HEK293 (cell line): ENCODE results near the gene UBE2J2.

Experiments
- ATF2 ChIP-seq: fragments of 450-650 bp; formaldehyde crosslinking; IDR thresholded peaks from 2 replicates; pipeline ENCODE4 v1.5.1; 2016; ENCODE audit warnings: missing biosample characterization, missing genetic modification characterization, low read depth
- BCL11A ChIP-seq: fragments of 450-650 bp; formaldehyde crosslinking; IDR thresholded peaks from 2 replicates; pipeline ENCODE4 v1.5.1; 2016; ENCODE audit warnings: low read depth, missing biosample characterization, missing genetic modification characterization
- BCL11B ChIP-seq: fragments of 450-650 bp; formaldehyde crosslinking; IDR thresholded peaks from 2 replicates; pipeline ENCODE4 v1.5.1; 2016; ENCODE audit warnings: low read depth, missing biosample characterization, missing genetic modification characterization
- FEZF1 ChIP-seq: fragments of 450-650 bp; formaldehyde crosslinking; IDR thresholded peaks from 2 replicates; pipeline ENCODE4 v1.5.1; 2016; ENCODE audit warnings: missing biosample characterization, missing genetic modification characterization
- HOXA7 ChIP-seq: sonication (generic); formaldehyde crosslinking; IDR thresholded peaks from 2 replicates; pipeline ENCODE4 v1.8.1; 2022; ENCODE audit warnings: missing genetic modification reagents, borderline replicate concordance
- KLF1 ChIP-seq: fragments of 450-650 bp; formaldehyde crosslinking; IDR thresholded peaks from 2 replicates; pipeline ENCODE4 v1.5.1; 2016; ENCODE audit warnings: missing biosample characterization, missing genetic modification characterization
- KLF8 ChIP-seq: fragments of 450-650 bp; formaldehyde crosslinking; IDR thresholded peaks from 2 replicates; pipeline ENCODE4 v1.5.1; 2016; ENCODE audit warnings: missing biosample characterization, missing genetic modification characterization
- OVOL3 ChIP-seq: fragments of 450-650 bp; formaldehyde crosslinking; IDR thresholded peaks from 2 replicates; pipeline ENCODE4 v1.5.1; 2016; ENCODE audit warnings: missing biosample characterization, missing genetic modification characterization
- SALL2 ChIP-seq: fragments of 450-650 bp; formaldehyde crosslinking; IDR thresholded peaks from 2 replicates; pipeline ENCODE4 v1.5.0; 2017; ENCODE audit warnings: missing biosample characterization, mild to moderate bottlenecking, missing genetic modification characterization, borderline replicate concordance
- ZBTB7A ChIP-seq: fragments of 450-650 bp; formaldehyde crosslinking; IDR thresholded peaks from 2 replicates; pipeline ENCODE4 v1.5.1; 2016; ENCODE audit warnings: low read depth, missing biosample characterization, missing genetic modification characterization
- ZFP37 ChIP-seq: fragments of 450-650 bp; formaldehyde crosslinking; IDR thresholded peaks from 2 replicates; pipeline ENCODE4 v1.5.1; 2016; ENCODE audit warnings: missing biosample characterization, missing genetic modification characterization
- ZIC2 ChIP-seq: fragments of 450-650 bp; formaldehyde crosslinking; IDR thresholded peaks from 2 replicates; pipeline ENCODE4 v1.5.1; 2016; ENCODE audit warnings: missing biosample characterization, missing genetic modification characterization
- ZNF112 ChIP-seq: fragments of 450-650 bp; formaldehyde crosslinking; IDR thresholded peaks from 2 replicates; pipeline ENCODE4 v1.5.0; 2017; ENCODE audit warnings: missing biosample characterization, missing genetic modification characterization
- ZNF121 ChIP-seq: fragments of 450-650 bp; formaldehyde crosslinking; IDR thresholded peaks from 2 replicates; pipeline ENCODE4 v1.5.1; 2016; ENCODE audit warnings: missing biosample characterization, missing genetic modification characterization
- ZNF138 ChIP-seq: fragments of 450-650 bp; formaldehyde crosslinking; IDR thresholded peaks from 2 replicates; pipeline ENCODE4 v1.5.1; 2016; ENCODE audit warnings: missing biosample characterization, missing genetic modification characterization, borderline replicate concordance
- ZNF175 ChIP-seq: fragments of 450-650 bp; formaldehyde crosslinking; IDR thresholded peaks from 2 replicates; pipeline ENCODE4 v1.5.1; 2016; ENCODE audit warnings: missing biosample characterization, missing genetic modification characterization
- ZNF184 ChIP-seq: fragments of 450-650 bp; IDR thresholded peaks from 2 replicates; pipeline ENCODE4 v1.5.1; 2018; ENCODE audit warnings: missing biosample characterization, mild to moderate bottlenecking, missing genetic modification characterization
- ZNF2 ChIP-seq: fragments of 450-650 bp; formaldehyde crosslinking; IDR thresholded peaks from 2 replicates; pipeline ENCODE4 v1.5.1; 2016; ENCODE audit warnings: missing biosample characterization, missing genetic modification characterization
- ZNF239 ChIP-seq: fragments of 450-650 bp; formaldehyde crosslinking; IDR thresholded peaks from 2 replicates; pipeline ENCODE4 v1.5.1; 2016; ENCODE audit warnings: missing biosample characterization, missing genetic modification characterization
- ZNF274 ChIP-seq, 2 experiments: fragments of 200-500 bp in 1 of 2; fragments of 450-650 bp in 1 of 2; sonication (Bioruptor generic) in 1 of 2; formaldehyde crosslinking in 1 of 2; IDR thresholded peaks; 2 replicates each; pipeline versions ENCODE4 v1.5.1 to v1.6.1; 2014 to 2016; ENCODE audit warnings: borderline replicate concordance in 1 of 2, inconsistent platforms in 1 of 2, low read length in 1 of 2, missing biosample characterization in 1 of 2, missing genetic modification characterization in 1 of 2
- ZNF292 ChIP-seq: fragments of 450-650 bp; formaldehyde crosslinking; IDR thresholded peaks from 2 replicates; pipeline ENCODE4 v1.5.1; 2016; ENCODE audit warnings: low read depth, missing biosample characterization, missing genetic modification characterization, borderline replicate concordance
- ZNF394 ChIP-seq: fragments of 450-650 bp; formaldehyde crosslinking; IDR thresholded peaks from 2 replicates; pipeline ENCODE4 v1.5.1; 2016; ENCODE audit warnings: missing biosample characterization, missing genetic modification characterization, mild to moderate bottlenecking, moderate library complexity, borderline replicate concordance
- ZNF404 ChIP-seq: fragments of 450-650 bp; formaldehyde crosslinking; IDR thresholded peaks from 2 replicates; pipeline ENCODE4 v1.5.1; 2017; ENCODE audit warnings: missing biosample characterization, missing genetic modification characterization
- ZNF510 ChIP-seq: fragments of 450-650 bp; formaldehyde crosslinking; IDR thresholded peaks from 2 replicates; pipeline ENCODE4 v1.5.1; 2018; ENCODE audit warnings: mild to moderate bottlenecking, missing genetic modification characterization, missing biosample characterization; ENCODE audit not compliant: insufficient replicate concordance
- ZNF530 ChIP-seq: fragments of 450-650 bp; formaldehyde crosslinking; IDR thresholded peaks from 2 replicates; pipeline ENCODE4 v1.5.1; 2016; ENCODE audit warnings: low read depth, missing biosample characterization, missing genetic modification characterization
- ZNF561 ChIP-seq: fragments of 450-650 bp; IDR thresholded peaks from 2 replicates; pipeline ENCODE4 v1.5.1; 2018; ENCODE audit warnings: missing biosample characterization, missing genetic modification characterization, borderline replicate concordance
- ZNF629 ChIP-seq: fragments of 450-650 bp; formaldehyde crosslinking; IDR thresholded peaks from 2 replicates; pipeline ENCODE4 v1.5.1; 2017; ENCODE audit warnings: missing biosample characterization, missing genetic modification characterization
- ZNF664 ChIP-seq: fragments of 450-650 bp; formaldehyde crosslinking; IDR thresholded peaks from 2 replicates; pipeline ENCODE4 v1.5.1; 2016; ENCODE audit warnings: missing biosample characterization, missing genetic modification characterization
- ZNF677 ChIP-seq: fragments of 450-650 bp; IDR thresholded peaks from 2 replicates; pipeline ENCODE4 v1.5.0; 2018; ENCODE audit warnings: missing biosample characterization, mild to moderate bottlenecking, missing genetic modification characterization, moderate library complexity
- ZNF747 ChIP-seq: fragments of 450-650 bp; formaldehyde crosslinking; IDR thresholded peaks from 2 replicates; pipeline ENCODE4 v1.5.1; 2016; ENCODE audit warnings: missing biosample characterization, missing genetic modification characterization
- ZSCAN16 ChIP-seq: fragments of 450-650 bp; formaldehyde crosslinking; IDR thresholded peaks from 2 replicates; pipeline ENCODE4 v1.5.1; 2016; ENCODE audit warnings: missing biosample characterization, missing genetic modification characterization
- ZSCAN23 ChIP-seq: fragments of 450-650 bp; formaldehyde crosslinking; IDR thresholded peaks from 2 replicates; pipeline ENCODE4 v1.5.1; 2016; ENCODE audit warnings: missing biosample characterization, missing genetic modification characterization
- TF ChIP-seq, protein P1 (sequence below): fragments of 450-650 bp; formaldehyde crosslinking; IDR thresholded peaks from 2 replicates; pipeline ENCODE4 v1.5.1; 2016; ENCODE audit warnings: missing biosample characterization, missing genetic modification characterization
- TF ChIP-seq, protein P2 (sequence below): fragments of 450-650 bp; formaldehyde crosslinking; IDR thresholded peaks from 2 replicates; pipeline ENCODE4 v1.5.1; 2017; ENCODE audit warnings: missing biosample characterization, missing genetic modification characterization
- TF ChIP-seq, protein P3 (sequence below): fragments of 450-650 bp; formaldehyde crosslinking; IDR thresholded peaks from 2 replicates; pipeline ENCODE4 v1.5.1; 2016; ENCODE audit warnings: missing biosample characterization, missing genetic modification characterization

The UBE2J2 gene

DNA sequence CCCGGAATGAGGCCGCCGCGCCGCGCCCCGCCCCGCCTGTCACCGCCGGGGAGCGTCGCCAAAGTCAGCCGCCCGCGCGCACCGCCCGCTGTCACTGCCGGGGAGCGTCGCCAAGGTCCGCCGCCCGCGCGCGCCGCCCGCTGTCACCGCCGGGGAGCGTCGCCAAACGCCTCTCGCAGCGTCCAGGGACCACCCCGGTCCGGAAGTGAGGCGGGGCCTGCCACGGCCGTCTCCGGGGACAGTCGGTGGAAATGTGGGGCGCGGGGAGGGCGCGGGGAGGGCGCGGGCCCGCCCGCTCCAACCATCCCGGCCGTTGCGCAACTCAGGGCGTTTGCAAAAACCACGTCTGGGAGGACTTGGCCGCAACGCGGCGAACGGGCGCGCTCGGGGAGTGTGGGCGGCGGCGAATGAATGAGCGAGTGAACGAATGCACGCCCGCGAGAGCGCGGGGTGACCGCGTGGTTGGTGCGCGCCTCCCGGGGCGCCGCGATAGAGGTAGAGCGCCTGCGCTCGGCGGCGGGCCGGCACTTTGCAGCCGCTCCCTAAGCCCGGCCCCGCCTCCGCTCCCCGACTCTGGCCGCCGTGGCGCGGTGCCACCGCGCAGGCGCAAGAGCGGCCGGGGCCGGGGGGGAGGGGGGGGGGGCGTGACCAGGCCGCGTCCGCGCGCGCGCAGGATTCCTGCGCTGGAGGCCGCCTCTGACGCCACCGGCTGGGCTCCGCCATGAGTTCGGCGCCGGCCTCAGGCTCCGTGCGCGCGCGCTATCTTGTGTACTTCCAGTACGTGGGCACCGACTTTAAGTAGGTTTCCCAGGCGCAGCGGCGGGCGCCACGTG, 34.5 kb upstream of the UBE2J2 start, which contains the start of the genes ACAP3 and PUSL1 (continued):
- TF ChIP-seq ZIC2: peak; percentile 78; the same call in 1 of the 2 replicates
- TF ChIP-seq ZNF664 (tag by site-specific recombination): no peak
- TF ChIP-seq ZNF274 (IDR thresholded peaks at IDR 0.05; ENCODE audit: low read length): no peak
- no peak for TF ChIP-seq ZNF274 (tag by site-specific recombination; IDR thresholded peaks at IDR 0.05; ENCODE audit: borderline replicate concordance)
- no peak for TF ChIP-seq ZNF239 (tag by site-specific recombination)
- TF ChIP-seq ATF2 (tag by site-specific recombination): no peak
- no peak for TF ChIP-seq ZNF112 (tag by site-specific recombination)
- no peak for TF ChIP-seq ZNF510 (tag by site-specific recombination)
- no peak for TF ChIP-seq ZNF404
- peak; percentile 85 for TF ChIP-seq ZNF2
- TF ChIP-seq, protein P1, sequence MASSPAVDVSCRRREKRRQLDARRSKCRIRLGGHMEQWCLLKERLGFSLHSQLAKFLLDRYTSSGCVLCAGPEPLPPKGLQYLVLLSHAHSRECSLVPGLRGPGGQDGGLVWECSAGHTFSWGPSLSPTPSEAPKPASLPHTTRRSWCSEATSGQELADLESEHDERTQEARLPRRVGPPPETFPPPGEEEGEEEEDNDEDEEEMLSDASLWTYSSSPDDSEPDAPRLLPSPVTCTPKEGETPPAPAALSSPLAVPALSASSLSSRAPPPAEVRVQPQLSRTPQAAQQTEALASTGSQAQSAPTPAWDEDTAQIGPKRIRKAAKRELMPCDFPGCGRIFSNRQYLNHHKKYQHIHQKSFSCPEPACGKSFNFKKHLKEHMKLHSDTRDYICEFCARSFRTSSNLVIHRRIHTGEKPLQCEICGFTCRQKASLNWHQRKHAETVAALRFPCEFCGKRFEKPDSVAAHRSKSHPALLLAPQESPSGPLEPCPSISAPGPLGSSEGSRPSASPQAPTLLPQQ: peak; percentile 85
- no peak for TF ChIP-seq BCL11A
- TF ChIP-seq ZSCAN23 (tag by site-specific recombination): peak; percentile 59; the same call in 1 of the 2 replicates
- TF ChIP-seq ZBTB7A: peak; percentile 78
- no peak for TF ChIP-seq HOXA7 (CRISPR knock-in tag)
- 0 out of 2 replicates have a peak, but pooled peaks have one; percentile 34 for TF ChIP-seq ZNF184 (tag by site-specific recombination)
- TF ChIP-seq ZNF561: peak; percentile 85; the same call in 1 of the 2 replicates
- no peak for TF ChIP-seq ZNF292 (tag by site-specific recombination)
- no peak for TF ChIP-seq ZNF530 (tag by site-specific recombination)
- TF ChIP-seq, protein P2, sequence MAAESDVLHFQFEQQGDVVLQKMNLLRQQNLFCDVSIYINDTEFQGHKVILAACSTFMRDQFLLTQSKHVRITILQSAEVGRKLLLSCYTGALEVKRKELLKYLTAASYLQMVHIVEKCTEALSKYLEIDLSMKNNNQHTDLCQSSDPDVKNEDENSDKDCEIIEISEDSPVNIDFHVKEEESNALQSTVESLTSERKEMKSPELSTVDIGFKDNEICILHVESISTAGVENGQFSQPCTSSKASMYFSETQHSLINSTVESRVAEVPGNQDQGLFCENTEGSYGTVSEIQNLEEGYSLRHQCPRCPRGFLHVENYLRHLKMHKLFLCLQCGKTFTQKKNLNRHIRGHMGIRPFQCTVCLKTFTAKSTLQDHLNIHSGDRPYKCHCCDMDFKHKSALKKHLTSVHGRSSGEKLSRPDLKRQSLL (tag by site-specific recombination): 0 out of 2 replicates have a peak, but pooled peaks have one; percentile 29
- TF ChIP-seq ZFP37 (tag by site-specific recombination): peak; percentile 73; the same call in 1 of the 2 replicates
- TF ChIP-seq ZNF747: no peak
- TF ChIP-seq ZNF175 (tag by site-specific recombination): no peak
- TF ChIP-seq OVOL3 (tag by site-specific recombination): no peak
- peak; percentile 6; the same call in 1 of the 2 replicates for TF ChIP-seq FEZF1 (tag by site-specific recombination)
- TF ChIP-seq, protein P3, sequence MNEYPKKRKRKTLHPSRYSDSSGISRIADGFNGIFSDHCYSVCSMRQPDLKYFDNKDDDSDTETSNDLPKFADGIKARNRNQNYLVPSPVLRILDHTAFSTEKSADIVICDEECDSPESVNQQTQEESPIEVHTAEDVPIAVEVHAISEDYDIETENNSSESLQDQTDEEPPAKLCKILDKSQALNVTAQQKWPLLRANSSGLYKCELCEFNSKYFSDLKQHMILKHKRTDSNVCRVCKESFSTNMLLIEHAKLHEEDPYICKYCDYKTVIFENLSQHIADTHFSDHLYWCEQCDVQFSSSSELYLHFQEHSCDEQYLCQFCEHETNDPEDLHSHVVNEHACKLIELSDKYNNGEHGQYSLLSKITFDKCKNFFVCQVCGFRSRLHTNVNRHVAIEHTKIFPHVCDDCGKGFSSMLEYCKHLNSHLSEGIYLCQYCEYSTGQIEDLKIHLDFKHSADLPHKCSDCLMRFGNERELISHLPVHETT (tag by site-specific recombination): peak; percentile 80
- TF ChIP-seq BCL11B (tag by site-specific recombination): peak; percentile 61; the same call in 1 of the 2 replicates
- TF ChIP-seq ZSCAN16 (tag by site-specific recombination): peak; percentile 82; the same call in 1 of the 2 replicates
- peak; percentile 98 for TF ChIP-seq KLF8 (tag by site-specific recombination)
- TF ChIP-seq KLF1 (tag by site-specific recombination): peak; percentile 94
- no peak for TF ChIP-seq ZNF677
- no peak; the same call in 1 of the 2 replicates for TF ChIP-seq ZNF394 (tag by site-specific recombination)
- 0 out of 2 replicates have a peak, but pooled peaks have one; percentile 40 for TF ChIP-seq ZNF121 (tag by site-specific recombination)
- no peak; the same call in 1 of the 2 replicates for TF ChIP-seq SALL2 (tag by site-specific recombination)
- peak; percentile 80 for TF ChIP-seq ZNF629 (tag by site-specific recombination)
- TF ChIP-seq ZNF138 (tag by site-specific recombination): no peak
